ENCODE measurements around the gene GCK.

DNA sequence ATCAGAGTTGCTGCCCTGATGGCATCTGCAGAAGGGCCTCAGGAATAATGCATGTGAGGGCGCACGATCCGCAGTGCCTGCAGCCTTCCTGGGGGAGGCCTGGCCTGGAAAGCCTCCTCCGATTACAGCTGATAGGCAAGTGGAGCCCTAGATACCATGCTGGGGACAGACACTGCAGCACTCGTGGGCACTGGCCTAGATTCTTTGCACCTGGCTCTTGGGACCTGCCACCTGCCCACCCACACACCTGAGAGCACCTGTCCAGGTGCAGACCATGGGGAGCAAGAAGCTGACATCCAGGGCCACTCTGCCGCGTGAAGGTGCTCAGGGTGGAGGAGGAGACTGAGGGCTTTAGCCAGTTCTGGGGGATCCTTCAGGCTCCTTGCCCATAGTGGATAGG, 26.3 kb upstream of the GCK start:
- TF ChIP-seq ARNTL (CRISPR knock-in tag; IDR thresholded peaks at IDR 0.05; ENCODE audit: borderline replicate concordance, low read depth): no peak
- no peak for TF ChIP-seq OSR1 (CRISPR knock-in tag; IDR thresholded peaks at IDR 0.05)
- TF ChIP-seq ZFP3 (CRISPR knock-in tag; IDR thresholded peaks at IDR 0.05): no peak
- no peak for TF ChIP-seq ZNF70 (CRISPR knock-in tag; IDR thresholded peaks at IDR 0.05)
- TF ChIP-seq BACH2 (CRISPR knock-in tag; IDR thresholded peaks at IDR 0.05; ENCODE audit: borderline replicate concordance): no peak
- no peak for TF ChIP-seq ESRRG (CRISPR knock-in tag; IDR thresholded peaks at IDR 0.05)
- TF ChIP-seq, protein P1, sequence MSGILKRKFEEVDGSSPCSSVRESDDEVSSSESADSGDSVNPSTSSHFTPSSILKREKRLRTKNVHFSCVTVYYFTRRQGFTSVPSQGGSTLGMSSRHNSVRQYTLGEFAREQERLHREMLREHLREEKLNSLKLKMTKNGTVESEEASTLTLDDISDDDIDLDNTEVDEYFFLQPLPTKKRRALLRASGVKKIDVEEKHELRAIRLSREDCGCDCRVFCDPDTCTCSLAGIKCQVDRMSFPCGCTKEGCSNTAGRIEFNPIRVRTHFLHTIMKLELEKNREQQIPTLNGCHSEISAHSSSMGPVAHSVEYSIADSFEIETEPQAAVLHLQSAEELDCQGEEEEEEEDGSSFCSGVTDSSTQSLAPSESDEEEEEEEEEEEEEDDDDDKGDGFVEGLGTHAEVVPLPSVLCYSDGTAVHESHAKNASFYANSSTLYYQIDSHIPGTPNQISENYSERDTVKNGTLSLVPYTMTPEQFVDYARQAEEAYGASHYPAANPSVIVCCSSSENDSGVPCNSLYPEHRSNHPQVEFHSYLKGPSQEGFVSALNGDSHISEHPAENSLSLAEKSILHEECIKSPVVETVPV (CRISPR knock-in tag; IDR thresholded peaks at IDR 0.05): no peak
- TF ChIP-seq PPARA (CRISPR knock-in tag; IDR thresholded peaks at IDR 0.05; ENCODE audit: borderline replicate concordance): no peak
- TF ChIP-seq, protein P2, sequence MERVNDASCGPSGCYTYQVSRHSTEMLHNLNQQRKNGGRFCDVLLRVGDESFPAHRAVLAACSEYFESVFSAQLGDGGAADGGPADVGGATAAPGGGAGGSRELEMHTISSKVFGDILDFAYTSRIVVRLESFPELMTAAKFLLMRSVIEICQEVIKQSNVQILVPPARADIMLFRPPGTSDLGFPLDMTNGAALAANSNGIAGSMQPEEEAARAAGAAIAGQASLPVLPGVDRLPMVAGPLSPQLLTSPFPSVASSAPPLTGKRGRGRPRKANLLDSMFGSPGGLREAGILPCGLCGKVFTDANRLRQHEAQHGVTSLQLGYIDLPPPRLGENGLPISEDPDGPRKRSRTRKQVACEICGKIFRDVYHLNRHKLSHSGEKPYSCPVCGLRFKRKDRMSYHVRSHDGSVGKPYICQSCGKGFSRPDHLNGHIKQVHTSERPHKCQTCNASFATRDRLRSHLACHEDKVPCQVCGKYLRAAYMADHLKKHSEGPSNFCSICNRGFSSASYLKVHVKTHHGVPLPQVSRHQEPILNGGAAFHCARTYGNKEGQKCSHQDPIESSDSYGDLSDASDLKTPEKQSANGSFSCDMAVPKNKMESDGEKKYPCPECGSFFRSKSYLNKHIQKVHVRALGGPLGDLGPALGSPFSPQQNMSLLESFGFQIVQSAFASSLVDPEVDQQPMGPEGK (CRISPR knock-in tag; IDR thresholded peaks at IDR 0.05; ENCODE audit: borderline replicate concordance): no peak
